GM19351 (cell line): ENCODE results near the gene ARID2.

Source experiments
- ATAC-seq: cut with Tn5 transposase; IDR thresholded peaks from one replicate; pipeline ENCODE4 v1.9.1; 2021; ENCODE audit warnings: mild to moderate bottlenecking, moderate library complexity; ENCODE audit not compliant: unreplicated experiment

Gene ARID2

DNA sequence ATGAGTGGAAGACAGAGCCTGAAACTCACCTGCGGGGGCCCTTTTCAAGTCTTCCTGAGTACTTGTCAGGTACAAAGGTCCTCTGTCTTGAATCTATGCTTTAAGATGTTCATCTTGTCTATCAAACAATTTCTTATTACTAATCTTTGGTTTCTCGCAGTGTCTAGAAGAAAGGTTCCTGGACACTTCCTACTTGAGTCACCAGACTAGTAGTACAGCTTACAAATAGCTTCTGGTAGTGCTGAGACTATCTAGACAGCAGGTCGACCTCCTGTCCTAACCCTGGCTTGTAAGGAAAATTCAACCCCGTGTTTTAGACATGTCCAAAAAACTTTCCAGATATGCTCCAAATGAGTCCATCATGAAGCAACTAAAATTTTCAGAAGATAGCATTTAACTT lies 11.2 kb upstream of the ARID2 start:
- no peak for ATAC-seq

DNA sequence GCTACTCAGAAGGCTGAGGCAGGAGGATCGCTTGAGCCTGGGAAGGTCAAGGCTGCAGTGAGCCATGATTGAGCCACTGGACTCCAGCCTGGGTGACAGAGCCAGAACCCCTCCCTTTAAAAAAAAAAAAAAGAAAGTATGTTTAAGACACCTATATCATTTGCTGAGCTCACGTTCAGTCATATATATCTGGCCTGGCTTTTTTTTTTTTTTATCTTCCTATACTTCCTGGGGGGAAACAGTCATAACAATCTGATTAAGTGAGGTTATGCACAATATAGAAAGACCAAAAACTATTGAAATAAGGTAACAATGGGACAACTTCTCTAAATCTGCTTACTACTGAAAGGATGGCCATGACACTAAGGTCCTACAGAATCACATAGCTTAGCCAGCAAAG lies 9.4 kb upstream of the ARID2 start:
- no peak for ATAC-seq

DNA sequence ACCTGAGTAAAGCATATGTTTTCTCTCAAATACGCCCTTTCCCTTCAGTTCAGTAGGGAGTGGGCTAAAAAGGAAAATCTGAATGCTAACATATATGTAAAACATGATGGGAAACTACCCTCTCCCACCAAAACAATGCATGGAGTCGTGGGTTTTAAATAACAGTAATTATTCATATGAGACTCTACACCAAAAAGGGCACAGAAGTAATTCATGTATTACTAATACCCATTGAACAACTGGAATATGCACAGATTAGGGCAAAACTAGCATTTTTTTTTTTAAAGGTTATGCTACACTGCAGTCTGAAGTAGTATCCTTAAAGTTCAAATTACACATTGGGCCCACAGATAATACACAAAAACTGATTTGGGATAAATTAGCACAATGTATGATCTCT lies 8.1 kb upstream of the ARID2 start:
- ATAC-seq: no peak

DNA sequence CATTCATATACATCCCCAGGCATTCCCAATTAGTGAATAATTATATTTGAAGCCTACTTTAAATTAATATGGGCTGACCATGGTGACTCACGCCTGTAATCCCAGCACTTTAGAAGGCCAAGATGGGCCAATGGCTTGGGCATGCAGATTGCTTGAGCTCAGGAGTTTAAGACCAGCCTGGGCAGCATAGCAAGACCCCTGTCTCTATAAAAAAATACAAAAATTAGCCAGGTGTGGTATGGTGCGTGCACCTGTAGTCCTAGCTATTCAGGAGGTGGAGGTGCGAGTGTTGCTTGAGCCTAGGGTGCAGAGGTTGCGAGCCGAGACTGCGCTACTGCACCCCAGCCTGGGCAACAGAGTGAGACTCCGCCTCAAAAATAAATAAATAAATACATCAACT lies 7.6 kb upstream of the ARID2 start:
- ATAC-seq: no peak

DNA sequence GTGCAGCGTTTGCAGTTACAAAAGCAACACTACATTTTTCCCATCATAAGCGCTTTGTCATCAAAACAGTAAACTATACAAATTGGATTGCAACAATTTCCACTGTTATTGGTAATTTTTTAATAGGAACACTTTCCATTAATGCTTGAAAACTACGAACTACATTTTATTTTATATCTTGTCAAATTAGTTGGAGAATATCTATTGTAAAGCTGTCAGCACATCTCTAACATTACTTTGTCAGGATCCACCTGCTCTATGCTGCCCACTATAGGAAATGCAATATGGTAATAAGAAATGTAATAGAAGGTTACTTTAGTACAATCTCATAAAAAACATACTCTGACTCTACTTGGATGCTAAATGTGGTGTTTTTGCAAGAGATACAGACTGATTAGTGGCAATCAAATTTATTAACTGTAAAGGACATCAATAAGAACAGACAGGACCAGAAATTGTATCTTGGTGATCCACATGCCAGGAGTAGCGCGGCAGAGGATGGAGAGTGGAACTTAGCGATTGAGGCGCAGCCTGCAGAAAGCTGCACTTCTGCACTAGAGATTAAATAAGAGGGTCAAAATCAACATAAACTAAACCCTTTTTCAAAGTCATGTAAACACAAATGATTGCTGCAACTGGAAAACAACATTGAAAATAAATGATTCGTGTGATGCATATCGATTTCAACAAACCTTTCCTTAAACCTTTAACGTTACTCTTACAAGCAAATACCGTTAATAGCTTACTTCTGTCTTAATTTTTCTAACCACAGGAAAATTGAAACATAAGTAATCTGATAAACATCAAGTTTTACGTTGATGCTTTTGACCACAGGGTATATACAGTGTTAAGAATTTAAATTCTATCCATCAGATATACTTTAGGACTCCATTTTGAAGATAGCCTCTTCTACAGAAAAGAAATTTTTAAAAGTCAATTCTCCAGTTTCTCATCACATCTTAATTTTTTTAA lies 3.6 kb upstream of the ARID2 start:
- ATAC-seq: no peak

DNA sequence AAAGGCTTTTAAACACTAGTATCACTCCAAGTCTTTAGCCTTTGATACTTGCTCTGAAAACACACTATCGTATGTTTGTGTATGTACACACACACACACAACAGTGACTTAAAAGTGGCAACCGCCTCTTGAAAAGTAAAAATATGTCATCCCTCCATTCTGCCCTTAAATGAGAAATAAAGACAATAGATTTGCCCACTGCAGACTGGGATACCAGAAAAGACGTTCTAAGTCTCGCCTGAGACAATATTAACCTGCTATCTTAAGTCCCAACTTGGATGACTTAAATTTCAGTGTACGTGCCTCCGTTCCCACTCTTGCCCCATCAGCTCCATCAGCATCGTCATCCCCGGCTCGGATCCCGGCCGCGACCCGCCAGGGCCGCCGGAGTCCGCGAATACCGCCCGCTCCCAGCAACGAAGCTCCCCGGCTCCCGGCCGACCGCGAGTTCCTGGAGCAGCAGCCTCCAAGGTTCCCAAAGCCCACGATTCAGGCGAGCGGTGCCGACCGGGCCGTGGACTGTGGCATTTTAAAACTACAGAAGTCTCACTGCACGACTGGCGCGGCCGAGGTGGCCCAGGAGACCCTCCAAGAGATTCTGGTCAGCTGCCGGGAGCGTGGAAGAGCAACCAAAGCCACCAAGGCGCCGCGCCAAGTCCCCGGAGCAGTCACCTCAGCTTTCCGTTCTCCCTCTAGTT lies 2.8 kb upstream of the ARID2 start:
- ATAC-seq: no peak

DNA sequence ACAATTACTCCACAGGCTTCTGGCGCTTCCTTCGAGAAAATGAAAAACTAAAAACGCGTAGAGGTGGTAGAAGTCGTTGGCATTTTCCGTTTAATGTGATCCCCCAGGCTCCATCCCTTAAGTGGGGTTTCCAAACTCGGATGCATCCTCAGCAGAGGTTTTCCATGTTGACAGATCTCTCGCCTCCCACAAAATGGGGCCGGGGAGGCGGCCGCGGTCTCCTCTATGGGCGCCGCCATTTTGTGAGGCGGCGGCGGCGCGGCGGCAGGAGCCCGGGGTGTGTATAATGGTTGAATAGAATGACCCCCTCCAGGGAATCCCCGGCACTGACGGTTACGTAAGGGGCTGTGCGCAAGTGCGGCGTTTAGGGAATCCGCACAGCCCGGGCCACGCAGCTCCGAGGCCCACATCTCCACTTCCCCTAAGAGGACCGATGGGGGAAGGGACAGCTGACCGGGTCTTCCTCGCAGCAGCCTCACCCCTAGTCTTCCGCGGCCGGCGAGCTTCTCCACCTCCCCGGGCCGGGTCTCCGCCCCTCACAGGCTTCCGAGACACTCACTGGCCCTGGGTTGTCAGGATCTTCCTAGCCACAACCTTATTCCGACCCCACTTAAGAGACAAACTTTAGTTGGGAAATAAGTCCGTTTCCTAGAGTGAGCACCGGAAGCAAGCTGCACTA lies 2.1 kb upstream of the ARID2 start:
- ATAC-seq: peak; percentile 49

DNA sequence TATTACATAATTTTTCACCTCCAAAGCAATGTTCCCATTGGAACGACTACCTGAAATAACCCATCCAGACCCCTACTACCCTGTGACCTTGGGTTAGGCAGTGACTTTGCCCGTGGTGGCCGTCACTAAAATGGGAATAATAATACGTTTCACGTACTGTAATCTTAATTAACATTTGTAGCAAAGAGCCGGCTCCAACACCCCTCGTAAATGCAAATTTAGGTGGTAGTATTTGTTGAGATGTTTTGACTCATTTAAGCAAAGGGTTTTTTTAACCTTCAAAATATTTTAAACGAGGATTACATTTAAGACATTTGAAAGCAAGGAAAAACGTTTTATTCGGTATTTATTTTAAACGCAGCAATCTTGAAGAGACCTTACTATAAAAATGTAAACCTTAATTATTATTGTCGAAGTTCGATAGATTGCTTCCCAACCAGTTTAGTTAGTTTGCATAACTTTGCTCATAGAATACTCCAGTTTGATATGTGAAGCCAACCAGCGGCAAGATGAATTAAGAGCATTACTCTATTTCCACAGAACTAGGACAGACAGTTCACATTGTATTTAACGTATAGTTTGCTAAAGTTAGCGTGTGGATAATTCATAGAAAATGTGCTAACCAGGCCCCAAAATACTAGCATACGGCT lies 1.4 kb upstream of the ARID2 start:
- ATAC-seq: no peak

DNA sequence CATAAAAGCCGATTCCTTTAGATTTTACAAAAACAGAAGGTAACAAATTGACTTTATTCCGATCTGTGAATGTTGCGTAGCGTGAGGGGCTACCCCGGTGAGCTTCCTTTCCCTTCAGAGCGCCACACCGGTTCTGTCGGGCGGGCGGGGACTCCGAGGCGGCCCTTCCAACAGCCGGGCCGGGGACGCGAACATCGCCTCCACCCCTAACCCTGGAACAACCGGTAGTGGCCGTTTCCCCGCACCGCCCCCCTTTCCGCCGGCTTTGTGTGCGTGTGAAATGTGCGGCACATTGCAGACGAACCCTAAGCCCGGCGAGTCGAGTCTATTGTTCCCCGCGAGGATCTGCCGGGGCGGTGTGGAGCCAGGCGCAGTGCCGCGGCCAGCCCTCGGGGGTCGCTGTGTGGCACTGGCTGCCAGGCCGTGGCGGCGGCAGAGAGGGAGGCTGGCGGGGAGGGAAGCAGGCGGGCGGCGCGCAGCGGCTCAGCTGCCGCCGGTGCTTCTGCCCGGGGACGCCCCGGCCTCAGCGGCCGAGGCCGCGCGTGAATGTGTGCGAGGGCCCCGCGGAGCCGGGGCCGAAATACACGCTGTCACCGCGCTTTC lies 775 bp upstream of the ARID2 start:
- ATAC-seq: peak; percentile 51

DNA sequence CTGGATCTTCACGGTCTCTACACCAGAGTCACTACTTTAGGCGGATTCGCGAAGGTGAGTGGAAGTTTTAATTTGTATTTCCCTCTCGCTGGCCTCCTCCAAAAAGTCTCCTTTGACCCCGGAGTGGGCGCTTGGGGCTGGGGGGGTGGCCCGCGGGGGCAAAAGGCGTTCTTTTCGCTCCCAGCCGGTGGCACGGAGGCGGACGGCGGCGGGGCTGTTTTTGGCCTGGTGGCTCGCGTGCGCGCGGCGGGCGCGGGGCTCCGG lies 510 bp downstream of the ARID2 start:
- no peak for ATAC-seq

DNA sequence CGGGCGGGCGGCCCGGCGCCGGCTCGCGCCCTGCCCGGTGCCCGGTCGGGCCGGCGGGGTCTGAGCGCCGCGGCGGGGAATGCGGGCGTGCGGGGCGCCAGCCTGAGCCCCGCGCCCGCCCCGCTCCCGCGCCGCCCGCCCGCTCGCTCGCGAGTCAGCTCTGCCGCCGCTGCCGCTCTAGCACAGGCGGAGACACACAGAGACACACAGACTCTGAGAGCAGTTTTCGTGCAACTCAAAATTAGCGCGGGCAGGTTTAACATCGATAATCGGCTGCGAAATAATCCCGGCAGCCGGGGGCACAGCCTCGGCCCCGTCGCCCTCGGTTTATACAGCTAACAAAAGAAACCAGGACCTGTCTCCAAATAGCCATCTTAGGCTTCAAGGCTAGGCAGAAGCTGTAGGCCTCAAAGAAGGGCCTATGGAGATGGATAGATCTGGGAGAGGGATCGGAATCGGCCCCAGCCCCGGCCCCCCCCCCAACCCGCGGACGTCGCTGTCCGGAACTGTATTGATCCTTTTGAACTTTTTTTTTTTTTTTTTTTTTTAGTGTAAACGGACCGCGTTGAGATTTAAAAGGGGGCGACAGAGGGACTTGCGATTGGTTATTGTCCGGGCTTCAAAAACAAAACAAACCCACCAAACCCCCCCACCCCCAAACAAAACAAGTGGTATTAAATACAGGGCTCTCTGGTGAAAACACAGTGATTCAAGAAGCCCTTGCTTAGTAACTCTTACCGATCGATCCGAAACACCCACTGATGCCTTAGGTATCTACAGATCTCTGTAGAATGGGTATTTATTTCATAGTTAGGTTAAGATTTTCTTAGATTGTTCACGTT lies 1.1 kb downstream of the ARID2 start:
- no peak for ATAC-seq

DNA sequence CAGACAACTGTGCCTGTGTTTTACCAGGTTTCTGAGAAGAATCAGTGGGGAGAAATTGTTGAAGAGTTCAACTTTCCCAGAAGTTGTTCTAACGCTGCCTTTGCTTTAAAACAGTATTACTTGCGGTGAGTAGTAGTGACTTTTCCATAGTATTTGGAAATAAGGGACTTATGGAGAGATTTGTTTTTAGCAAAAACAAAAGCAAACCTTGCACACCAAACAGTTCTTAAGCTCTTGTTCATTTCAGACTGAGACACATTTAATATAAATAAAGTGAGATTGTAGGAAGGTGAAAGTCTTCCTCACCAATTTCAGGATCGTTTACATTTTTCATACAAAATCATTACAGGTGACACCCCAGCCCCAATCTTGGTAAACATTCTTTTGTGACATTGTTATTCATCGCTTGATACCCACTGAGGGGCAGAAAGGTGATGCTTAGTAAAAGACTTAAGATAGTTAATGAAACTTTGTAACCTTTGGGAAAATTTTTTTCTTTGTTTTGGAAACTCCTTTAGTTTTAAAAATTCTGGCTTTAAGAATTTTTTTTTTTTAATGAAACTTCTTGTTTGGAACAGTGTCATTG lies 1.8 kb downstream of the ARID2 start:
- ATAC-seq: no peak

DNA sequence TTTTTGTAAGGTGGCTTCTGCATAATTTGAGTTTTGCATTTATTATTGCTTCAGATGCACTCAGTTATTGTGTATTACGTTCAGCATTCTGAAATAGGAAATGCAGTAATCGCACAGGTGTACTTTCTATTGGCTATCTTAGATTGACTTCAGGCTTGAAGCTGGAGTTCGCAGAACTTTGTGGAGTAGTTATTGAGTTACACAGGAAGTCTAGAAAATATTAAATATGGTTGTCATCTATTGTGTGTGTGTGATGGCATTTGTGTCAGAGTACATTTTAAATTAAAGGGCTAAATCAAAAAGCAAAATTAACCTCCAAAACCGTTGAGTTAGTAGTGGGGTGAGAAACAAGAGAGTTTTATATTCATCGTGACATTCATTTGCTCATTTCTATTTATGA lies 2.7 kb downstream of the ARID2 start:
- no peak for ATAC-seq

DNA sequence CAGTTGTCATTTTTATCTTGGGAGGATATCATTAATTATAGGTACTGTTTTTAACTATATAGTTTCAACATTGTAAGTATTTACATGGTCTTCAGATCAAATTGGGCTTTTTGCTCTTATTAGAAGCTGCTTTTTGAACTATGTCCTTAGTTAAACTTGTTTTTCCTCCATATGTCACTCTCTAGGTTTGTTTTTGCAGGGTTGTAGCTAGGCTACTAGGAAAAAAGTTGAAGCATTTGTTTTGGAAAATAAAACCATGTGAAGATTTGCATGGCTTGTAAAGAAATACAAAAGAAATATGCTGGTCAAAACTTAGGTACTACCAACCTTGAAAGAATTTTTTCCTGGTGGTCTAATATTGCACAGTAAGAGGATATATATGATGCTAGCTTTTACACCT lies 3.4 kb downstream of the ARID2 start:
- ATAC-seq: no peak

DNA sequence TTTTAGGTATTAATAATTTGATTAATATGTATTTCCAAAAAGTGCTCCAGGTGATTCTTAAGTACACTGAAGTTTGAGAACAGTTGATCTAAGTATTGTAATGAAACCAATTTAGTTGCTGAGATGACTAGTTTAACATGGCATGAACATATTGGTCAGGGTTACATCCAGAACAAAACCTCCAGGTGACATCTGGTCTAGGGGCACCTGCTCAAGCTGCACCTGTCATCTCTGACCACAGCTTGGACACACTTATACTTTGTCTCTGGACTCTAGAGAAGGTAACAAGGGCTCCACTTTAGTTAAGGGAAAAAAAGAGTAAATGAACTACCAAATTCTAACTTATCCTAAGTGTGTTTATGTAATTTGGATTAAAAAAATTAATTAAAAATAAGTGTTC lies 8.1 kb downstream of the ARID2 start:
- no peak for ATAC-seq

DNA sequence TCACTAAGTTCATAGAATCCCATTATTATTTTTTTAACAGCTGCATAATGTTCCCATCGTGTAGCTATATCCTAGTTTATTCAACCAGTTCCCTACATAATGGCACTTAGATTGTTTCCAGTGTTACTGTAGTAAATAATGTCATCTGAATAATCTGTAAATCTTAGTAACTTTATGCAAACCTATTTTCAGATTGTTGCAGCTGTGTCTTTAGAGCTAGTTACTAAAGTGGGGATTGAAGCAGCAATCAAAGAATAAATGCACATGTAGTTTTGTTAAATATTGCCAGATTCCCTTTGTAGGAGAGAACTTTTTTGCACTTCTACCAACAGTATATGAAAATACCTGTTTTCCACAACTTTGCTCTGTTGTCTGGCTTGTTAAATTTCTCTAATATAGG lies 13.1 kb downstream of the ARID2 start:
- ATAC-seq: no peak

DNA sequence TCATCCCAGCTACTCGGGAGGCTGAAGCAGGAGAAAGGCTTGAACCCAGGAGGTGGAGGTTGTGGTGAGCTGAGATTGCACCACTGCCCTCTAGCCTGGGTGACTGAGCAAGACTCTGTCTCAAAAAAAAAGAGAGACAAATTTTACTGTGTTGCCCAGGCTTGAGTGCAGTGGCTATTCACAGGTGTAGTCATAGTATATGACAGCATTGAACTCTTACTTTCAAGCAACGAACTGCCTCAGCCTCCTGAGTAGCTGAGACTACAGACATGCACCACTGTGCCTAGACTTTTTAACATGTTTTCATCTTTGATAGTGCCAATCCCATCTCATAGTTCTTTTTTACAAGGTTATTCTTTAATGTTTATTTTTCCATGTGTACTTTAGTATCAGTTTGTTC lies 13.7 kb downstream of the ARID2 start:
- no peak for ATAC-seq

DNA sequence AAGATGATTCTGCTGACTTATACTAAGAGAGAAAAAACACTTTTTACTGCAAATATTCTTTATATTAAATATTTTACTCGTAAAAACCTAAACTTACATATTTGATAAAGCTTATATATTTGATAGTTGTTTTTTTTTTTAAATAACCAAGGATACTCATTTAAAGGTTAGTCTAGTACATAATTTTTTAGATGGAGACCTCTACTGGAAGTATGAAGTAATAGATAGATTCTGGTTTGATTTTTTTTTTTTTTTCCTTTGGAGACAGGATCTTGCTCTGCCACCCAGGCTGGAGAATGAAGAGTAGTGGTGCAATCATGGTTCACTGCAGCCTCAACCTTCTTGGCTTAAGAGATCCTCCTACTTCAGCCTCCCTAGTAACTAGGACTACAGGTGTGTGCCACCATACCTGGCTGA lies 16.4 kb downstream of the ARID2 start:
- no peak for ATAC-seq

DNA sequence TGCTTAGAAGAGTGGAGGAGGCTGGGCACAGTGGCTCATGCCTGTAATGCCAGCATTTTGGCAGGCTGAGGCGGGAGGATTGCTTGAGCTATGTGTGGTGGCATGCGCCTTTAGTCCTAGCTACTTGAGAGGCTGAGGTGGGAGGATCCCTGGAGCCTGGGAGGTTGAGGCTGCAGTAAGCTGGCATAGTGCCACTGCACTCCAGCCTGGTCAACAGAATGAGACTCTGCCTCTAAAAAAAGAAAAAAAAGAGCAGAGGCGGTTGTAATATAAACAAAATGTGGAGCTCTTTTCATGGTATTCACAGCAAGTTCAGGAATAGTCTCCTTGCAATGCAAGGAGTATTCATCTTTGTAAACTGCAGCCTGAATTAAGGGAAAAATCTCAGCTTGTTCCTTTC lies 27.2 kb downstream of the ARID2 start:
- no peak for ATAC-seq

DNA sequence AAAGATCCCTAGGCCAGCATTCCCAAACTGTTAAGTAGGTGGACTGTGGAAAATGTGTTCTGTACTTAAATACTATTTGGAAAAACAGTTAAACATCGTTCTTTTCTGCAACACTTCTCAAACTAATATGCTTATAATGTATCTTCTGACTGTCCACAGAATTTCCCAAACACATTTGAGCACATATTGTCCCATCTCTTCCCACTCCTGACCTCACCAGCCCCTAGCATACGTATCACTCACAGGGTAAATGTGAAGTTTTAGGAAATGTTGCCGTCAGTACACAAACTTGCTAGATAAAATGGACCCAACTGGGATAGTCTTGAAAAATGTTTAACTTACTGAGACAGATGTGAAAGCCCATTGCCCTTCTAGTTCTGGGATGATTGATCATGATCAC lies 27.7 kb downstream of the ARID2 start:
- no peak for ATAC-seq
